Heart left ventricle (tissue), 13 donors: ENCODE measurements around the gene OVCA2.

Source experiments
- CTCF ChIP-seq, 12 donors: fragments of 200-600 bp; sonication (generic) in 4 of 12; IDR thresholded peaks; one replicate each; pipeline versions ENCODE4 v1.5.0 to v1.8.0; 2018 to 2022; ENCODE audit warnings: antibody characterized with exemption in 12 of 12, mild to moderate bottlenecking in 5 of 12
- POLR2A ChIP-seq, 2 donors: fragments of 450-650 bp; IDR thresholded peaks; one replicate each; pipeline ENCODE4 v1.6.1; 2017; ENCODE audit warnings: antibody characterized with exemption in 2 of 2, mild to moderate bottlenecking in 2 of 2, moderate library complexity in 2 of 2
- donor health status: ischemic (EF 13 %, LVEDD 7.1; RV severe dilation, severe dysfunction).
- donor health status: DM: no; HTN: yes; CAD: no.
- donor health status: DM: no; HTN: no; CAD: no.
- donor health status: ischemic (EF 25% LVEDD 6.9; RV normal size, moderate dysfunction).
- donor health status: ischemic (EF 25% LVEDD 5.7; RV mildly dilated, moderate dysfunction).
- donor health status: ischemic (EF 35%, LVEDD 5.7; RV mildly dilated, moderate dysfunction).
- donor health status: nonischemic (EF 11% LVEDD 7.7; RV severe dilation, severe dysfunction).
- donor health status: DM: yes; HTN: yes; CAD: no.
- donor health status: PGD.
- donor health status: ischemic (EF 29% LVEDD 5.4; RV normal size, mild dysfunction).
- donor health status: nonischemic (EF 23%, LVEDD 6.1; RV moderate dilation, normal function).

- TF ChIP-seq POLR2A (IDR thresholded peaks at IDR 0.05) (no peak), CTCF (IDR thresholded peaks at IDR 0.05) (no peak)
Measured at GRCh38 chr17:2002767-2003329, 39.0 kb upstream of the OVCA2 start.
